Astrocyte of the spinal cord (primary cell): Measurements from ENCODE around the gene BMI1.

Experiments
- DNase-seq: peaks from one replicate; pipeline ENCODE4 v3.0.0; 2011; ENCODE audit warnings: low read depth, low spot score
- H3K4me3 ChIP-seq: 2 replicates; pipeline ENCODE4 v1.5.1; 2011; ENCODE audit warnings: low read depth, mild to moderate bottlenecking, low read length, moderate library complexity
- CTCF ChIP-seq: IDR thresholded peaks from 2 replicates; pipeline ENCODE4 v1.5.1; 2012; ENCODE audit warnings: low read depth, mild to moderate bottlenecking, low read length, inconsistent platforms
- in situ Hi-C: cut with HindIII; loops from 2 replicates; pipeline ENCODE4 v1.10.0; 2017; ENCODE audit warnings: low sequenced_read_pairs

Gene BMI1

DNA sequence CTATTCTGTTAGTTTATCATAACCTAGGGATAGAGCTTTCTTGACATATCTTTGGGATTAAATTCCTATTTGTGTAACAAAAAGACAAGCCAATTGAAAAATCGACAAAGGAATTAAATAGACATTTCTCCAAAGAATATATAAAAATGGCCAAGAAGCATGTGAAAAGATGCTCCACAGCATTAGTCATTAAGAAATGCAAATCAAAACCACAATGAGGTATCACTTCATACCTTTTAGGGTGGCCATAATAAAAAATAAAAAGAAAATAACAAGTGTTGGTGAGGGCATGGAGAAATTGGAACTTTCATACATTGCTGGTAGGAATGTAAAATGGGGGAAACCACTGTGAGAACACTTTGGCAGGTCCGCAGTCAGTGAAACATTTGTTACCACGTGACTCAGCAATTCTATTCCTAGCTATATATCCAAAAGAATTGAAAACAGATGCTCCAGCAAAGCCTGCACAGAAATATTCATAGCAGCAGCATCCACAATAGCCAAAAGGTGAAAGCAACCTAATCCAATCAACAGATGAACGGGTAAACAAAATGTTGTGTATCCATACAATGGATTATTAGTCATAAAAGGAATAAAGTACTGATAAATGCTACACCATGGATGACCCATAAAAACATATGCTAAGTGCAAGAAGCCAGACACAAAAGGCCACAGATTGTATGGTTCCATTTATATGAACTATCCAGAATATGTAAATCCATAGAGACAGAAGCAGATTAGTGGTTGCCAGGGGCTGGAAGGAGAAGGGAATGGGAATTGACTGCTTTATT, 44.9 kb downstream of the BMI1 start:
- peak; percentile 24 for DNase-seq
- H3K4me3 ChIP-seq: no peak overlapping the region
- TF ChIP-seq CTCF: no peak
- in situ Hi-C loops: no loop called here

GRCh38 chr10:22366435-22366703, 45.5 kb downstream of the BMI1 start:
- H3K4me3 ChIP-seq: no peak overlapping the region
- DNase-seq: no peak
- in situ Hi-C loops: no loop called here
- TF ChIP-seq CTCF: no peak

GRCh38 chr10:22366771-22367170, 45.9 kb downstream of the BMI1 start:
- no peak for DNase-seq
- in situ Hi-C loops: no loop called here
- no peak for TF ChIP-seq CTCF
- no peak overlapping the region for H3K4me3 ChIP-seq

DNA sequence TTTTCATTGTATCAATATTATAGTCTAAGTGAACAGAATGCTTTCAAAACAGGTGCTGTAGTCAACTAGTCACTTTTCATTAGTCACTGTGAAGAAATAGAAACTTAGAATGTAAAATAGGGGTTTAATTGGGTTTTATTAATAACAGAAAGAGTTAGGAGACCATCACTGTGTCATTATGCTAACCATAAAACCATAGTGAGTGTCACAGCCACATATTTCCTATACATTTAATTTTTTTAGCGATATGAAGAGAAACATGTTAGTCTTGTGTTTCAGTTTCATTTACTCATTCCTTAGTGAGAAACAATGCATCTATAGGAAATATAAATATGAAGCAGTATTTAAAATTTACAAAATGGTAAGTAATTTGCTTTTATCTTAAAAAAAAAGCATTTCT, 46.6 kb downstream of the BMI1 start:
- no peak for TF ChIP-seq CTCF
- H3K4me3 ChIP-seq: no peak overlapping the region
- DNase-seq: no peak
- in situ Hi-C loops: no loop called here

DNA sequence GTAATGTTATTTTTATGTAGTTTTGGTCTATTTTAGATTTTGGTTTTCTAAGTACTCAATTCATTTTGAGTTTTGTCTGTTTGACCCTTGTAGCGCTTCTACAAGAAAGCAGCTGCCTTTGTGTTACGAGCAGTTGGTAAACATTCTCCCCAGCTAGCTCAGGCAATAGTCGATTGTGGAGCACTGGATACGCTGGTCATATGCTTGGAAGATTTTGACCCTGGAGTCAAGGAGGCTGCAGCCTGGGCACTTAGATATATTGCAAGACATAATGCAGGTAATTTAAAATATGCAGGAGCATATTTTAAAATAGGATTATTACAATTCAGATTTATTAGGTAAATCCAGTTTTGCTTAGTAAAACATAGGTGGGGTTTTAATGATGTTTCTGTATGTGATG, 47.5 kb downstream of the BMI1 start:
- no peak for DNase-seq
- in situ Hi-C loops: no loop called here
- no peak overlapping the region for H3K4me3 ChIP-seq
- TF ChIP-seq CTCF: no peak

DNA sequence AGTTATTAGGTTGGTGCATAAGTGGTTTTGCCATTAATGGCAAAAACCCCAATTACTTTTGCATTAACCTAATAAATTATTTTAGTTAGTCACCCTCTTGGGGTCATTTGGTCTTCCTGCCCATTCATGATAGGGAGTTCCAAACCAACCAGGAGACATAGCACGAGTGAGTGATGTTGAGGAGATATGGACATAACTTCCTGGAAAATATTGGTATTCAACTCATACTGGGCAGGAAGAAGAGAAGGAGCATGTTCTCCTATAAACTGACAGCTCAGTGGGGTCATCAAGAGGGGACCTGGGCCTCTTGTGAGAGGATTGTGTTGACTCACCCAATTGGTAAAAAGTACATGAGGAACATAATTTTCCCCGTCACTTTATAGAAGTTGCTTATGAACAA, 48.1 kb downstream of the BMI1 start:
- H3K4me3 ChIP-seq: no peak overlapping the region
- TF ChIP-seq CTCF: no peak
- DNase-seq: no peak
- in situ Hi-C loops: no loop called here
